GM21390 (cell line): Measurements from ENCODE around the gene GPR55.

Experiments used
- ATAC-seq: cut with Tn5 transposase; IDR thresholded peaks from one replicate; pipeline ENCODE4 v1.9.1; 2021; ENCODE audit not compliant: unreplicated experiment

Gene GPR55

GRCh38 chr2:230902180-230902899 lies 22.7 kb downstream of the GPR55 start:
- peak; percentile 75 for ATAC-seq

- no peak for ATAC-seq
Measured at GRCh38 chr2:230901006-230901405, 24.0 kb downstream of the GPR55 start.

- ATAC-seq: no peak
Measured at GRCh38 chr2:230900336-230900995, 24.6 kb downstream of the GPR55 start.

GRCh38 chr2:230899786-230900185 lies 25.3 kb downstream of the GPR55 start:
- ATAC-seq: no peak

GRCh38 chr2:230899287-230899686 lies 25.8 kb downstream of the GPR55 start:
- no peak for ATAC-seq

- no peak for ATAC-seq
Measured at GRCh38 chr2:230898713-230899091, 26.3 kb downstream of the GPR55 start.

- ATAC-seq: no peak
Measured at GRCh38 chr2:230898016-230898712, 26.9 kb downstream of the GPR55 start.

- ATAC-seq: no peak
Measured at GRCh38 chr2:230896346-230897115, 28.5 kb downstream of the GPR55 start.

- no peak for ATAC-seq
Measured at GRCh38 chr2:230895536-230896345, 29.3 kb downstream of the GPR55 start.

GRCh38 chr2:230893841-230894781 lies 30.9 kb downstream of the GPR55 start:
- ATAC-seq: no peak

GRCh38 chr2:230893338-230893737 lies 31.7 kb downstream of the GPR55 start:
- peak; percentile 80 for ATAC-seq

GRCh38 chr2:230891509-230891908 lies 33.5 kb downstream of the GPR55 start:
- ATAC-seq: no peak

- ATAC-seq: no peak
Measured at GRCh38 chr2:230891064-230891463, 34.0 kb downstream of the GPR55 start.

- no peak for ATAC-seq
Measured at GRCh38 chr2:230890646-230891045, 34.4 kb downstream of the GPR55 start.

GRCh38 chr2:230889911-230890601 lies 35.0 kb downstream of the GPR55 start:
- no peak for ATAC-seq

- ATAC-seq: no peak
Measured at GRCh38 chr2:230888824-230889400, 36.1 kb downstream of the GPR55 start.

- ATAC-seq: no peak
Measured at GRCh38 chr2:230887342-230887741, 37.7 kb downstream of the GPR55 start.

- no peak for ATAC-seq
Measured at GRCh38 chr2:230886671-230887071, 38.4 kb downstream of the GPR55 start.
